ENCODE measurements around the gene DUSP10. TPM values are rescaled to one million over a fixed set of nuclear protein-coding genes. Genes with fewer than 3 reads are reported as not detected.

DUSP10 gene
- total and polyA plus RNA-seq, 3 donors from 2014 or later, result 12.3 to 17.4 (median 14.6) TPM

DNA sequence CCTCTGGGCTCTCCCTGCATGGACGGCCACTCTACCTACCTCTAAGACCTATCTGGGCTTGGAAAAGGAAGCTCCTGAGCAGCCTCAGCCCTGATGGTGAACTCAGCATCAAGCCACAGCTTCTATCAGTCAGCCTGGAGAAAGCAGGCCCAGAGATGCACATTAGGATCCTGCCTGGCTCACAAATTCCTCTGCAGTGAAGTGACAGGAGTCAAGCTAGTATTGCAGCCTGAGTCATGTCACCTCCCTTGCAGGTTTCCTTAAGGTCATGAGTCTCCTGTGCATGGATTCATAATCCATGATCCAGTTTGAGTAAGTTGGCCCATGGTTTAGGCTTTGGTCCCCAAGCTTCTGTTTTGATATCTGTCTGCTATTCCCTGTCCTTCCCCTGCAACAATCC, 37.9 kb upstream of the DUSP10 start:
- intact Hi-C loops (cut with DNase I; ENCODE audit: low total_unique reads), result no loop called here
- H3K9me3 ChIP-seq, result no peaks in the 10 kb centered on the region
- H3K4me1 ChIP-seq, result no peaks in the 10 kb centered on the region
- no peaks in the 10 kb centered on the region for H3K36me3 ChIP-seq (ENCODE audit: low read depth, missing control alignments)
- 91 to 100% methylated on average over 1 of the region's 1 CpG for WGBS, 2 donors
- H3K27ac ChIP-seq, result no peak overlapping the region
- DNase-seq, result no peak
- H3K4me3 ChIP-seq, result no peak overlapping the region
- TF ChIP-seq, protein P1, sequence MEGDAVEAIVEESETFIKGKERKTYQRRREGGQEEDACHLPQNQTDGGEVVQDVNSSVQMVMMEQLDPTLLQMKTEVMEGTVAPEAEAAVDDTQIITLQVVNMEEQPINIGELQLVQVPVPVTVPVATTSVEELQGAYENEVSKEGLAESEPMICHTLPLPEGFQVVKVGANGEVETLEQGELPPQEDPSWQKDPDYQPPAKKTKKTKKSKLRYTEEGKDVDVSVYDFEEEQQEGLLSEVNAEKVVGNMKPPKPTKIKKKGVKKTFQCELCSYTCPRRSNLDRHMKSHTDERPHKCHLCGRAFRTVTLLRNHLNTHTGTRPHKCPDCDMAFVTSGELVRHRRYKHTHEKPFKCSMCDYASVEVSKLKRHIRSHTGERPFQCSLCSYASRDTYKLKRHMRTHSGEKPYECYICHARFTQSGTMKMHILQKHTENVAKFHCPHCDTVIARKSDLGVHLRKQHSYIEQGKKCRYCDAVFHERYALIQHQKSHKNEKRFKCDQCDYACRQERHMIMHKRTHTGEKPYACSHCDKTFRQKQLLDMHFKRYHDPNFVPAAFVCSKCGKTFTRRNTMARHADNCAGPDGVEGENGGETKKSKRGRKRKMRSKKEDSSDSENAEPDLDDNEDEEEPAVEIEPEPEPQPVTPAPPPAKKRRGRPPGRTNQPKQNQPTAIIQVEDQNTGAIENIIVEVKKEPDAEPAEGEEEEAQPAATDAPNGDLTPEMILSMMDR (IDR thresholded peaks at IDR 0.05), result no peak
- TF ChIP-seq POLR2A (IDR thresholded peaks at IDR 0.05), result no peak
- no peaks in the 10 kb centered on the region for H3K27me3 ChIP-seq

DNA sequence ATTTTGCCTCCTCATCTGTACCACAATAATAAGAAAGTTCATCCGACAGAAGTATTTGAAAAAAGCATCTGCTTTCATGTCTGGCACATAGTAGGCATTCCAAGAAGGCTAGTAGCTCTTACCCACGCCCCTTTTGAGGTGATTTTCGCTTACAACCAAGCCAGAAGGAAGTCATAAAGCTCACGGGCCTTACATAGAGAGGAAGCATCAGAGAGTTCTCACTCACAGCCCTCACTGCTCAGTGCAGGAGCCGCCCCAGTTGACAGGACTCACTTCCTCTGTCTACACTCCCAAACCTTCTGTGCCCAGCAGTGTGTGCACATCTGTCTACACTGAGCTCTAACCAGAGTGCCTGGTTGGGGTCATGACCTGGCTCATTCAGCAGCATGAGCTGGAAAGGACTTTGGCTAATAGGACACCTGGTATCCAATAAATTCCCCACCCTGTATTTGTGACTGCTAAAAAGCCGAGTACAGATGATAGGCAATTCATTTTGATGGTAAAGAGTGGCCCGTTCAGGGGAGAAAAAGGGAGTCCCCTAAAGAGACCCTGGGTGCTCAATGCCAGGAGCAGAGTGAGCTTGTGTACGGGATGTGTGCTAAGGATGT, 36.8 kb upstream of the DUSP10 start:
- WGBS, 2 donors, result 78 to 84% methylated on average over 7 to 8 of the region's 8 CpGs
- Histone ChIP-seq H3K36me3 (ENCODE audit: low read depth, missing control alignments) (no peaks in the 10 kb centered on the region), H3K27me3 (no peaks in the 10 kb centered on the region), H3K4me3 (no peak overlapping the region), H3K27ac (no peak overlapping the region), H3K4me1 (no peaks in the 10 kb centered on the region), H3K9me3 (no peaks in the 10 kb centered on the region)
- no peak for DNase-seq
- intact Hi-C loops (cut with DNase I; ENCODE audit: low total_unique reads), result no loop called here
- TF ChIP-seq, protein P1 (IDR thresholded peaks at IDR 0.05), result no peak
- no peak for TF ChIP-seq POLR2A (IDR thresholded peaks at IDR 0.05)

DNA sequence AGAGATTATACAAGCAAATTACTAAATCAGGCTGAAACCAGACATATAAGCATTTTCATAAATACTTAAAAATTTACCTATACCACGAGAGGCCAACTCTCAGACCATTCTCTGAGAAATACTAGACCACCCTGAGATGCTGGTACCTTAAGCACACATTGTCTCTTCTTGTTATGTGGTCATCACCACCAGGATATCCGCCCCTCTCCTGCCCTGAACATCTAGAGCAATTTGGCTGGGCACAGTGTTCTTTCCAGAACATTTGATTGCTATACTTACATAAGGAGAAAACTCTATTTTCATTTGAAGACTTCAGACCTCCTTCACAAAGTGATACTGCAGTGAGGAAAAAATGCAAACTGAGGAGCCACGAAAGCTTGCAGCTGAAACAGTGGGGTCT, 36.2 kb upstream of the DUSP10 start:
- WGBS, 2 donors, result 56 to 73% methylated on average over 3 of the region's 3 CpGs
- TF ChIP-seq POLR2A (IDR thresholded peaks at IDR 0.05), result no peak
- TF ChIP-seq, protein P1 (IDR thresholded peaks at IDR 0.05), result no peak
- Histone ChIP-seq H3K9me3 (no peaks in the 10 kb centered on the region), H3K27ac (no peak overlapping the region), H3K27me3 (no peaks in the 10 kb centered on the region), H3K36me3 (ENCODE audit: low read depth, missing control alignments) (no peaks in the 10 kb centered on the region), H3K4me1 (no peaks in the 10 kb centered on the region), H3K4me3 (no peak overlapping the region)
- DNase-seq, result no peak
- intact Hi-C loops (cut with DNase I; ENCODE audit: low total_unique reads), result no loop called here

DNA sequence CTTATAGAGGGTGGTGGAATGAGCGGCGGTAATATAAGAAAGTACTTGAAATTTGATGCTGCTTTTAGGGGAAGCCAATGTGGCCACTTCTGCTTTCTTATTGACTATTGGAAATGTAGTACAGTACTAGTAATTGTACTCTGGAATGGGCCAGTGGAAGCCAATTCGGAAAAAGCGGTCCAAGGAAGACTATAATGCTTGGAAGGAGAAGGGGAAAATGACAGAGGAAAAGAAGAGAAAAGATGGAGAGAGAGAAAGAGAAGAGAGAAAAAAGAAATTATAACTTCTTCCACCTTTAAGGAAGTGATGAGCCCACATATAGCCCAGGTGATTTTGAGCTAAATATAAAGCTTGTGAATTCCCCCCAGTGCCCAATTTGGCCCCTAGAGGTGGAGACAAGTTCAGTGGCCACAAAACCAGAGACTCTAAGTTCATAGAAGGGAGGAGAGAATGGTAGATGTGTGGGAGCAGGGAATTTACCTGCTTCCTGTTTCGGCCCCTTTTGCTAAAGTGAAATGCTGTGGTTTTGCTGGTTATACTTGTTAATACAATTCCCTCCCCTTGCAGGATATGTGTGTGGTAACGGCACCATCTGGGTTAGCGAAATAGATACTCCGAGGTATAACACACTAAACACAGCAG, 35.7 kb upstream of the DUSP10 start:
- H3K9me3 ChIP-seq, result no peaks in the 10 kb centered on the region
- no peaks in the 10 kb centered on the region for H3K4me1 ChIP-seq
- H3K36me3 ChIP-seq (ENCODE audit: low read depth, missing control alignments), result no peaks in the 10 kb centered on the region
- no peaks in the 10 kb centered on the region for H3K27me3 ChIP-seq
- TF ChIP-seq POLR2A (IDR thresholded peaks at IDR 0.05), result no peak
- TF ChIP-seq, protein P1 (IDR thresholded peaks at IDR 0.05), result no peak
- intact Hi-C loops (cut with DNase I; ENCODE audit: low total_unique reads), result no loop called here
- 86 to 88% methylated on average over 8 of the region's 8 CpGs for WGBS, 2 donors
- H3K27ac ChIP-seq, result no peak overlapping the region
- no peak overlapping the region for H3K4me3 ChIP-seq
- DNase-seq, result no peak
